OCI-LY3 (cell line): ENCODE results near the gene PERM1.

Source experiments
- CTCF ChIP-seq: fragments of 200-600, 300-600 bp; sonication (generic); IDR thresholded peaks from 2 replicates; pipeline ENCODE4 v1.5.1; 2014; ENCODE audit warnings: antibody characterized with exemption, low read length, low read depth
- EZH2phosphoT487 ChIP-seq: fragments of 200-600 bp; shearing (Covaris generic); IDR thresholded peaks from 2 replicates; pipeline ENCODE4 v1.6.1; 2018; ENCODE audit warnings: antibody characterized with exemption, mixed run types, low read depth

- TF ChIP-seq CTCF (no peak), EZH2phosphoT487 (no peak)
Observed at GRCh38 chr1:985126-985525, 3.2 kb upstream of the PERM1 start.
